Panc1 (cell line): ENCODE data around the gene NFAT5. TPM values are rescaled to one million over a fixed set of nuclear protein-coding genes. Genes with fewer than 3 reads are reported as not detected.

Experiments used
- ATAC-seq: fragments of 200-7000 bp; cut with Tn5 transposase; 2 replicates; pipeline ENCODE4 v1.9.1; 2020; ENCODE audit warnings: mild to moderate bottlenecking, moderate library complexity
- BruUV-seq: library from RNA; stranded (reverse); fragments of 400-500 nt; replicated peaks from 2 replicates; lab custom pipeline; 2021; lab: Mats Ljungman, UMichigan
- CTCF ChIA-PET: fragments of 300-600 bp; sonication (Branson Sonifier 250); formaldehyde crosslinking; loops from one replicate; lab custom pipeline; 2022; ENCODE audit warnings: antibody characterized with exemption; lab: Charles Lee
- POLR2A ChIA-PET: fragments of 300-600 bp; sonication (Branson Sonifier 250); formaldehyde crosslinking; loops from one replicate; lab custom pipeline; 2022; ENCODE audit warnings: antibody characterized with exemption; lab: Charles Lee
- DNase-seq: peaks from one replicate; pipeline ENCODE4 v3.0.0-alpha.2; 2010; ENCODE audit warnings: low read depth, low spot score
- H3K27ac ChIP-seq: 2 replicates; pipeline ENCODE4 v1.5.1; 2011; ENCODE audit warnings: mild to moderate bottlenecking, low read length, inconsistent platforms
- H3K27me3 ChIP-seq: fragments of 200-500 bp; sonication (Bioruptor generic); 2 replicates; pipeline ENCODE4 v1.6.0; 2014; ENCODE audit warnings: low read length, inconsistent platforms; ENCODE audit not compliant: control insufficient read depth, insufficient read depth
- H3K36me3 ChIP-seq: fragments of 200-500 bp; sonication (Bioruptor generic); 2 replicates; pipeline ENCODE4 v1.5.1; 2014; ENCODE audit warnings: inconsistent platforms, mild to moderate bottlenecking, low read length, moderate library complexity; ENCODE audit not compliant: control insufficient read depth, insufficient read depth
- H3K4me1 ChIP-seq: 2 replicates; pipeline ENCODE4 v1.5.1; 2011; ENCODE audit warnings: inconsistent platforms, mild to moderate bottlenecking, low read length, moderate library complexity; ENCODE audit not compliant: control insufficient read depth, insufficient read depth
- H3K4me3 ChIP-seq, 2 experiments: 2 replicates each; pipeline ENCODE4 v1.5.1; 2011 to 2012; ENCODE audit warnings: low read depth in 2 of 2, low read length in 2 of 2, mild to moderate bottlenecking in 2 of 2, inconsistent platforms in 1 of 2, moderate library complexity in 1 of 2
- H3K9me3 ChIP-seq: fragments of 200-500 bp; sonication (Bioruptor generic); 2 replicates; pipeline ENCODE4 v1.5.1; 2014; ENCODE audit warnings: low read depth, mild to moderate bottlenecking, inconsistent platforms, low read length, moderate library complexity; ENCODE audit not compliant: control insufficient read depth, insufficient read depth
- CTCF ChIP-seq: fragments of 450-650 bp; IDR thresholded peaks from 2 replicates; pipeline ENCODE4 v1.5.1; 2017; ENCODE audit warnings: mild to moderate bottlenecking
- POLR2AphosphoS5 ChIP-seq: IDR thresholded peaks from 2 replicates; pipeline ENCODE4 v1.6.1; 2012; ENCODE audit warnings: mild to moderate bottlenecking, low read depth, low read length, moderate library complexity
- REST ChIP-seq, 2 experiments: IDR thresholded peaks; 2 replicates each; pipeline ENCODE4 v1.6.1; 2011 to 2012; ENCODE audit warnings: low read depth in 2 of 2, control low read depth in 1 of 2, low read length in 1 of 2, mild to moderate bottlenecking in 1 of 2, moderate library complexity in 1 of 2; ENCODE audit not compliant: insufficient read depth in 1 of 2
- SIN3A ChIP-seq: IDR thresholded peaks from 2 replicates; pipeline ENCODE4 v1.6.1; 2012; ENCODE audit warnings: low read depth, mild to moderate bottlenecking, low read length, moderate library complexity, borderline replicate concordance; ENCODE audit not compliant: insufficient read depth
- TCF7L2 ChIP-seq: IDR thresholded peaks from 2 replicates; pipeline ENCODE4 v1.6.1; 2011; ENCODE audit warnings: mild to moderate bottlenecking, low read depth, low read length, inconsistent platforms
- in situ Hi-C: cut with HindIII; loops from 2 replicates; pipeline ENCODE4 v1.10.0; 2016; ENCODE audit warnings: low sequenced_read_pairs, low pct_unique_long_range_greater_than_20kb
- intact Hi-C: fragments of 100-400 bp; cut with micrococcal nuclease; formaldehyde crosslinking; loops from one replicate; pipeline ENCODE4 v1.10.0; 2022; ENCODE audit not compliant: unreplicated experiment
- total RNA-seq: library from RNA; stranded (reverse); gene quantifications from one replicate; pipeline ENCODE4 v1.2.1, GENCODE V29; 2021; ENCODE audit not compliant: unreplicated experiment

The NFAT5 gene
- total RNA-seq, 1 experiment from 2014 or later, result 57.0 TPM

GRCh38 chr16:69711115-69711740, 145.5 kb downstream of the NFAT5 start:
- no TSS peak for BruUV-seq
- in situ Hi-C loops, result no loop called here
- Histone ChIP-seq H3K27ac (no peak overlapping the region), H3K4me3 (no peak overlapping the region), H3K27me3 (no peaks in the 10 kb centered on the region), H3K36me3 (peaks cover 13% of the 10 kb centered on the region), H3K9me3 (no peaks in the 10 kb centered on the region), H3K4me1 (no peaks in the 10 kb centered on the region)
- ATAC-seq (no peak), DNase-seq (no peak)
- no peak for TF ChIP-seq TCF7L2
- POLR2A ChIA-PET, result no interaction called here
- CTCF ChIA-PET, result no interaction called here
- intact Hi-C loops, result loop anchor here (5.0 kb wide), 1 partner anchor 41 kb away; the partner anchor contains the start of gene NOB1

- H3K27ac ChIP-seq, result no peak overlapping the region
- peaks cover 10% of the 10 kb centered on the region for H3K36me3 ChIP-seq
- intact Hi-C loops (loop anchor here (5.0 kb wide), 1 partner anchor 40 kb away; the partner anchor contains the start of gene NOB1), in situ Hi-C loops (no loop called here)
- DNase-seq (no peak), ATAC-seq (no peak)
- H3K9me3 ChIP-seq, result no peaks in the 10 kb centered on the region
- no peak overlapping the region for H3K4me3 ChIP-seq
- ChIA-PET POLR2A (no interaction called here), CTCF (no interaction called here)
- H3K4me1 ChIP-seq, result no peaks in the 10 kb centered on the region
- no peaks in the 10 kb centered on the region for H3K27me3 ChIP-seq
- no TSS peak for BruUV-seq
- TF ChIP-seq TCF7L2, result no peak
- no peak for TF ChIP-seq POLR2AphosphoS5
- no peak for TF ChIP-seq SIN3A
- no peak for TF ChIP-seq REST (IDR thresholded peaks at IDR 0.05; ENCODE audit: insufficient read depth in 1 of 2, low read depth in 2 of 2, low read length in 1 of 2)
- TF ChIP-seq CTCF, result no peak
These were observed 146.5 kb downstream of the NFAT5 start for GRCh38 chr16:69712277-69712676.

- peaks cover 12% of the 10 kb centered on the region for H3K36me3 ChIP-seq
- in situ Hi-C loops (no loop called here), intact Hi-C loops (loop anchor here (5.0 kb wide), 1 partner anchor 39 kb away; the partner anchor contains the start of gene NOB1)
- ChIA-PET CTCF (no interaction called here), POLR2A (no interaction called here)
- BruUV-seq, result no TSS peak
- DNase-seq (no peak), ATAC-seq (0 out of 2 replicates have a peak, but pooled peaks have one; percentile 28)
- TF ChIP-seq POLR2AphosphoS5 (no peak), SIN3A (no peak), REST (IDR thresholded peaks at IDR 0.05; ENCODE audit: insufficient read depth in 1 of 2, low read depth in 2 of 2, low read length in 1 of 2) (no peak), TCF7L2 (no peak), CTCF (no peak)
- no peak overlapping the region for H3K27ac ChIP-seq
- H3K27me3 ChIP-seq, result no peaks in the 10 kb centered on the region
- no peaks in the 10 kb centered on the region for H3K4me1 ChIP-seq
- H3K9me3 ChIP-seq, result no peaks in the 10 kb centered on the region
- H3K4me3 ChIP-seq, result no peak overlapping the region
These were observed 147.3 kb downstream of the NFAT5 start for GRCh38 chr16:69712914-69713581.
